GM21717 (cell line): ENCODE measurements around the gene ATXN10.

Experiments
- ATAC-seq: cut with Tn5 transposase; IDR thresholded peaks from one replicate; pipeline ENCODE4 v1.9.1; 2021; ENCODE audit warnings: mild to moderate bottlenecking, moderate library complexity; ENCODE audit not compliant: unreplicated experiment

Gene ATXN10

GRCh38 chr22:45871721-45872120, 200.1 kb downstream of the ATXN10 start:
- no peak for ATAC-seq

GRCh38 chr22:45872659-45873263, 201.1 kb downstream of the ATXN10 start:
- ATAC-seq, result no peak

- ATAC-seq, result no peak
These were observed 204.8 kb downstream of the ATXN10 start for GRCh38 chr22:45876136-45877035.

GRCh38 chr22:45877036-45877380, 205.4 kb downstream of the ATXN10 start:
- no peak for ATAC-seq

GRCh38 chr22:45877651-45878050, 206.0 kb downstream of the ATXN10 start:
- ATAC-seq, result no peak

GRCh38 chr22:45878051-45878781, 206.6 kb downstream of the ATXN10 start:
- ATAC-seq, result no peak

GRCh38 chr22:45878901-45879551, 207.4 kb downstream of the ATXN10 start:
- no peak for ATAC-seq

- ATAC-seq, result no peak
These were observed 207.9 kb downstream of the ATXN10 start for GRCh38 chr22:45879552-45879949.

- no peak for ATAC-seq
These were observed 208.6 kb downstream of the ATXN10 start for GRCh38 chr22:45880091-45880715.

- ATAC-seq, result no peak
These were observed 209.3 kb downstream of the ATXN10 start for GRCh38 chr22:45880716-45881523.

GRCh38 chr22:45881524-45881875, 209.9 kb downstream of the ATXN10 start:
- no peak for ATAC-seq

GRCh38 chr22:45882881-45883810, 211.5 kb downstream of the ATXN10 start:
- ATAC-seq, result no peak

- no peak for ATAC-seq
These were observed 212.2 kb downstream of the ATXN10 start for GRCh38 chr22:45883811-45884170.

GRCh38 chr22:45884201-45885062, 212.8 kb downstream of the ATXN10 start:
- ATAC-seq, result no peak

- ATAC-seq, result no peak
These were observed 213.7 kb downstream of the ATXN10 start for GRCh38 chr22:45885171-45885840.

GRCh38 chr22:45885941-45886395, 214.3 kb downstream of the ATXN10 start:
- no peak for ATAC-seq

GRCh38 chr22:45886540-45886939, 214.9 kb downstream of the ATXN10 start:
- no peak for ATAC-seq
